ENCODE data around the gene ZNF205.
"Not testable (repeated sequence)": the region's sequence is repeated elsewhere in the genome, so short reads cannot be mapped to it uniquely, and the experiment has no call there.

ZNF205 gene

DNA sequence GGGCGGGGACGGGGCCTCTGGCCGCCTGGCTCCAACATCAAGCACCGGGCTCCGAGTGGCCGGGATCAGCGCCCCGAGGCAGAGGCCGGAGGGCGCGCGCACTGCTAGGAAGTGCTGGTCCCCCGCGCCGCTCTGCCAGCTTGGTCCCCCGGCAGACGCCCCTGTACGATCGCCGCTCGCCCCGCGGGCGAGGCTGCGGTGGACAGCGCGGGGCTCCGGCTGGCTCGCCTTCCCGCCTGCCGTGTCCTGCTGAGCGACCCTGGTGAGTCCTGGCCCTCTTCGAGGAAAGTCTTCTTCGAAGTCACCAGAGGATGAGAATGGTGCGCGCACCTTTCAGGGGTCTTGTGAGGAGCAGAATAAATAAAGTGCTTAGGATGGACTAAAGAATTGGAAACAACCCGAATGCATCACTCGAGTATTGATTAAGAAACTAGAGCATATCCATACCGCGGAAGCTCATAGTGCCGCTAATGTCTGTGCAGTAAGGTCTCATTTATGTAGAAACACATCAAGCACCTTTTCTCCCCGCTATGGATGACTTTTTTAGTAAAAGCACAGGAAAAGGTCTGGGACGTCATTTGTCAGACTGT, 22.8 kb downstream of the ZNF205 start:
- DNase-seq: no peak

DNA sequence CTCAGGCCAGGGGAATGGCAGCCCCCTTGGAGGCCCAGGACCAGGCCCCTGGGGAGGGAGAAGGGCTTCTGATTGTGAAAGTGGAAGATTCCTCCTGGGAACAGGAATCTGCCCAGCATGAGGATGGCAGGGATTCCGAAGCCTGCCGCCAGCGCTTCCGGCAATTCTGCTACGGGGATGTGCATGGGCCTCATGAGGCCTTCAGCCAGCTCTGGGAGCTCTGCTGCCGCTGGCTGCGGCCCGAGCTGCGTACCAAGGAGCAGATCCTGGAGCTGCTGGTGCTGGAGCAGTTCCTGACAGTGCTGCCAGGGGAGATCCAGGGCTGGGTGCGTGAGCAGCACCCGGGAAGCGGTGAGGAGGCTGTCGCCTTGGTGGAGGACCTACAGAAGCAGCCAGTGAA, 24.9 kb downstream of the ZNF205 start:
- DNase-seq: no peak

DNA sequence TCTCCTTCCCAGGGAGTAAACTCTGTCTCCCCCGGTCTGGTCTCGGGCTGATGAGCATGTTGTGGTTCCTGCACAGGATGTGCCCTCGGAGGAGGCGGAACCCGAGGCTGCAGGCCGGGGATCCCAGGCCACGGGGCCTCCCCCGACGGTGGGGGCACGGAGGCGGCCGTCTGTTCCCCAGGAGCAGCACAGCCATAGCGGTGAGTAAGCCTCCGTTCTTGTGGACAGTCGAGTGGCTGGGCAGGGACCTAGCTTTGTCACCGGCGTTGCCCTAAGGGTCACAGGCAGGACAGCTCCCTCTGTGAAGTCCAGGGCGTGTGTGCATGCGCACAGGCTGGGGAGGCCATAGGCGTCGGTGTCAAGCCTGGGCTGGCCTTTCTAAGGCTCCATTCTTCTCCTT, 26.0 kb downstream of the ZNF205 start:
- no peak for DNase-seq

DNA sequence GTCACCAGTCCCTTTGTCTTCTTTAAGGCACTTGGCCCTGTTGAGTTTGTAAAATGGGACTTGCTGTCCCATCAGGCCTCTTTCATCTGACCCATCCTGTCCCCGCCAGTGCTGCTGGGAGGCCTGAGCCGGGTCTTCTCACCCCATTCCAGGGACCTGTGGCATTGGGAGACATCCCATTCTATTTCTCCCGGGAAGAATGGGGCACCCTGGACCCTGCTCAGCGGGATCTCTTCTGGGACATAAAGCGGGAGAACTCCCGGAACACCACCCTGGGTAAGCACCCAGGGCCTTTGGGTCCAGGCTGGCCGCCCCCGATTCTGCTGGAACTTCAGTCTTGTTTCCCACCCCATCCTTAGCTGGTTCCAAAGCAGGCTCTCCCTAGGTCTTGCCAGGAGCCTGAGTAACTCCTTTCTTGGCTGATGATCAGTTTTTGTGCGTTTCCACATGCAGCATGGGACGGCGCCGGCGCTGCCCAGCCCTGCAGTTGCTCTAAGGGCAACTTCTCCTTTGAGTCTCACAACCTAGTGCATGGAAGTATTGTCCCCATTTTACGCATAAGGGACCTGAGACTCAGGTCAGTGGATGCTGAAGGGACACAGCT, 26.5 kb downstream of the ZNF205 start:
- no peak for DNase-seq

DNA sequence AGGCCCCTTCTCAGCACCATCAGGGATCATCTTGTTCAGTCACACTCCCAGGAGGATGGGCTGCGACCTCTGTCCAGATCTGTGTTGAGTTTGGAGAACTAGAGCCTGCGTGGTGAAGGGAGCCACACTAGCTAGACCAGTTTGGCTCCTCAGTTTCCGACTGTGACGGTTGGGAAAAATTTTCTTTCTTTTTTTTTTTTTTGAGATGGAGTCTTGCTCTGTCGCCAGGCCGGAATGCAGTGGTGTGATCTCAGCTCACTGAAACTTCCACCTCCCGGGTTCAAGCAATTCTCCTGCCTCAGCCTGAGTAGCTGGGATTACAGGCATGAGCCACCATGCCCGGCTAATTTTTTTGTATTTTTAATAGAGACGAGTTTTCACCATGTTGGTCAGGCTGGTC, 27.2 kb downstream of the ZNF205 start:
- DNase-seq: not testable (repeated sequence)

DNA sequence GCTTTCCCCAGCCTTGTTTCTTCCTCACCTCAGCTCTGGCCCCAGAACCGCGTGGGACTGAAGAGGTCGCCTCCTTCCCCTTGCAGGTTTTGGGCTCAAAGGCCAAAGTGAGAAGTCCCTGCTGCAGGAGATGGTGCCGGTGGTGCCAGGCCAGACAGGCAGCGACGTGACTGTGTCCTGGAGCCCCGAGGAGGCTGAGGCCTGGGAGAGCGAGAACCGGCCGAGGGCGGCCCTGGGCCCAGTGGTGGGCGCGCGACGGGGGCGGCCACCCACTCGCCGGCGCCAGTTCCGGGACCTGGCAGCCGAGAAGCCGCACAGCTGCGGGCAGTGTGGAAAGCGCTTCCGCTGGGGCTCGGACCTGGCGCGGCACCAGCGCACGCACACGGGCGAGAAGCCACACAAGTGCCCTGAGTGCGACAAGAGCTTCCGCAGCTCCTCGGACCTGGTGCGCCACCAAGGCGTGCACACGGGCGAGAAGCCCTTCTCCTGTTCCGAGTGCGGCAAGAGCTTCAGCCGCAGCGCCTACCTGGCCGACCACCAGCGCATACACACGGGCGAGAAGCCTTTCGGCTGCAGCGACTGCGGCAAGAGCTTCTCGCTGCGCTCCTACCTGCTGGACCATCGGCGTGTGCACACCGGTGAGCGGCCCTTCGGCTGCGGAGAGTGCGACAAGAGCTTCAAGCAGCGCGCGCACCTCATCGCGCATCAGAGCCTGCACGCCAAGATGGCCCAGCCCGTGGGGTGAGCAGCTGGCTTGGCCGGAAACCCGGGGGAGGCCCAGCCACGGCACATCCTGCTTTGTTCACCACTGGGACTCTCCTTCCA, 28.4 kb downstream of the ZNF205 start:
- DNase-seq: no peak

DNA sequence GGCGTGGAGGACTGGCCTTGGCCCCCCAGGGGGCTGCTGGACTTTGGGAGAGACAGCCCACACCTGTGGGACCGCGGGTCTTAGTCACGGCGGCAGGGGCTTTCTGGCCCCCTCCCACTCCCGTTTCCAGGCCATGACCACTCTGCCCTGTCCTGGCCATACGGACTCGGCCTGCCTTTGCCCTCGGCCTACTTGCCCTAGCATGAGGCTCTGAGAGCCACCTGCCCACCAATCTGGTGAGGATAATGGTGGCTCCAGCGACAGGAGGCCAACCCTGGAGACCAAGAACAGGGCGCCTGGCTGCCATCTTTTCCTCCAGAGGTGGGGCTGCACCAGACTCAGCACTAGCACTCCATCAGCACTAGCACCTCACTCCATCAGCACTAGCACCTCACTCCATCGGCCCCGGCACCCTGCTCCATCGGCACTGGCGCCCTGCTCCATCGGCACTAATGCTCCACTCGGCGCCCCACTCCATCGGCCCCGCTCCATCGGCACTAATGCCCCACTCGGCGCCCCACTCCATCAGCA, 29.5 kb downstream of the ZNF205 start:
- DNase-seq: no peak

DNA sequence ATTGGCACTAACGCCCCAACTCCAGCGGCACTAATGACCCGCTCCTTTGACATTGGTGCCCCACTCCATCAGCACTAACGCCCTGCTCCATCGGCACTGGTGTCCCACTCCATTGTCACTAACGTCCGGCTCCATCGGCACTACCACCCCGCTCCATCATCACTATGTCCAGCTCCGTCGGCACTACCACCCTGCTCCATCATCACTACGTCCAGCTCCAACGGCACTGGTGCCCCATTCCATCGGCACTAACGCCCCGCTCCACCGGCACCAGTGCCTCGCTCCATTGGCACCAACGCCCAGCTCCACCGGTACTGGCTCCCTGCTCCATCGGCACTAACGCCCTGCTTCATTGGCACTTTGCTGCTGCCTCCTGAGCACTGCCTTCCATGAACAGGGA, 29.9 kb downstream of the ZNF205 start:
- no peak for DNase-seq

DNA sequence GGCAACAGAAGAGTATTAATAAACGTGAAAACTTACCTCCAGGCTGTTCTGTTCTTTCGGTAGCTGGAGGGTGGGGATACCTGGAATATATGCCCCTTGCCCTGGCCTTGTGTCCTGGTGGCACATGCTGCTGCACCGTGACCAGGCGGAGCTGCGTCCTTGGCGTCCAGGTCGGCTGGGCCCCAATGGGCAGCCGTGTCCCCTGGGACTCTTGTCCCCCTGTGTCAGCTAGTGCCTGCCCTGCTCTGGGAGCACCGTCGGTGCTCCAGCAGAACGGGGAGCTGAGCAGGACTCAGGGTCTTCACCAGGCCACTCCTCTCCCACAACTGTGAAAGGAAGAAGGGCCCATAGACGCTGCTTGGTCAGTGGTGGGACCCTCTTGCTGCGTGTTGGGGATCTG, 30.4 kb downstream of the ZNF205 start:
- no peak for DNase-seq

DNA sequence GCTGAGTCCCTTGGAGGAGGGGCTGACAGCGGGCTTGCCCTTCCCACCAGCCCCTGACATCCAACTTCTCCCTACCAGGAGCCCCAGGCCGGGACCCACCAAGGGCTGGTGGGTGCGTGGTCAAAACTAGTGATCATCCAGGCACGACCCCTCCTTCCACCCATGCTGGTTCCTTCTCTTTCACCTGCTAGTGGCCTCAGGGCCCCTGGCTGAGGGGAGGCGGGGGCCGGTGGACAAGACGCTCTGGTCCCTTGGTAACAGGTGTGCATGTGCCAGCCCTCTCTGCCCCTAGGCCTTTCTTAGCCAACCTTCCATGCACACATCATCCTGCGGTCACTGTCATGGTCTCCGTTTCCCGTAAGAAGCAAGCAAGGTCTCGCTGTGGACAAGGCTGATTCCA, 30.8 kb downstream of the ZNF205 start:
- no peak for DNase-seq

DNA sequence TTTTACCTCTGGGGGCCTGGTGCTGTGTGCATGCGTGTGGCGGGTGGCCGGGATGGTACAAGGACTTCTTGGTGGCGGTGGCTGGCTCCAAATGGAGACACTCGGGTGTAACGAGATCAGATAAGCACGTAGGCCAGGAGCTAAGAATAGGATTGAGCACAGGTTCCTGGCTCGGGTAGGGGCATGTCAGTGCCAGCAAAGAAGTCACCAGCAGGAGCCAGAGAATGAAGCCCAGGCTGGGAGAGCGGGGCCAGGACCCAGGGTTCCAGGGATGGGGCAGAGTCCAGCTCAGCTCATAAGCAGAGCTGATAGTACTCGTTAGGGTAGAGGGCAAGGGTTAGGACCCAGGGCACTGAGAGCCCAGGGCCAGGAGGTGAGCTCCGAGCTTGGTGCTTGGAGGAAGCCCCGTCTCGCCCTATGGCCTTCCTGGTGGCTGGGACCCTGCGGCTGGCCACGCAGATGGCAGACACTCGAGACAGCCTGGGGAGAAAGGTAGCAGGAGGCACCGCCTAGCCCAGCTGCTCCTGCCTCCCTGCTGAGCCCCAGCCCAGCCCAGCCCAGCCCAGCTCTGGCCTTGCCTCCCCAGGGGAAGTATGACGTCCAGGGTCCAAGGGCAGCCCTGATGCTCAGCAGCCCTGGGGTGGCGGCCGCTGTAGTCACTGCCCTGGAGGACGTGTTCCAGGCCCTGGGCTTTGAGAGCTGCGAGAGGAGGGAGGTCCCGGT, 31.4 kb downstream of the ZNF205 start:
- DNase-seq: no peak

DNA sequence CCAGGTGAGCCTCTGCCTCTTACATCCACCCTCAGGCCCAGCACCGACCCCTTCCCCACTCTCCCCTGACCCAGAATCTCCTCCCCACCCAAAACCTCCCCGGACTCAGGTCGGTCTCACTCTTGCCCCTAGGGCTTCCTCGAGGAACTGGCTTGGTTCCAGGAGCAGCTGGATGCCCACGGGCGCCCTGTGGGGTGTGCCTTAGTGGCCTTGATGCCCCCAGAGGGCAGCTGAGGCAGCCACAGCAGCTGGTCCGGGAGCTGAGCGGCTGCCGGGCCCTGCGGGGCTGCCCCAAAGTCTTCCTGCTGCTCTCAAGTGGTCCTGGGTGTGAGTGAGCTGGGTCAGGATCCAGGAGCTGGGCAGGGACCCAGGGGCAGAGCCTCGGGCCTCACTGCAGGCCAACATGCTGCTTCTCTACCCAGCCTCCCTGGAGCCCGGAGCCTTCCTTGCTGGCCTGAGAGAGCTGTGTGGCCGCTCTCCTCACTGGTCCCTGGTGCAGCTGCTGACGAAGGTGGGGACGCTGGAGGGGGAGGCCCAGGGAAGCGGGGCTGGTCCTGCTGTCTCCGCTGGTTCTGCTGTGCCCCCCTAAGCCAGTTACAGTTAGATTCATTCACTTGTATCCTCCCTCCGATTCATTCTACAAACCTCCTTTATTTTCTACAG, 32.1 kb downstream of the ZNF205 start:
- DNase-seq: no peak

DNA sequence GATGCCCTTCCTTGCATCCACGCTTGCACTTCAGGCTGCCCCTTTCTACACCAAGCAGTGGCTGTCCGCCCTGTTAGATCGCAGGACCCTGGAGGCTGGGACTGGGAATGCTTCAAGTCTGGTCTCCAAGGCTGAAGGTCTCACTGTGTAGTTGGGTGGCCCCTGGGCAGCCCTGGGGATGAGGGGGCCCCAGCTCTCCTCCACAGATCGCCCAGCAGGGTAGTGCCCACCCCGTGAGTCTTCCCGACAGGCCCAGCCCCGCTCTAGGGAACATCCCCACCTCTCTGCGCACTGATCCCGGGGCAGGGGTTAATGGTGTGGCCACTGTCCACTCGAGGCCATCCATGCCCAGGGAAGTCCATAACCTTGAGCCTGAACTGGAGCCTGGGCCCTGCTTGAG, 32.8 kb downstream of the ZNF205 start:
- no peak for DNase-seq

DNA sequence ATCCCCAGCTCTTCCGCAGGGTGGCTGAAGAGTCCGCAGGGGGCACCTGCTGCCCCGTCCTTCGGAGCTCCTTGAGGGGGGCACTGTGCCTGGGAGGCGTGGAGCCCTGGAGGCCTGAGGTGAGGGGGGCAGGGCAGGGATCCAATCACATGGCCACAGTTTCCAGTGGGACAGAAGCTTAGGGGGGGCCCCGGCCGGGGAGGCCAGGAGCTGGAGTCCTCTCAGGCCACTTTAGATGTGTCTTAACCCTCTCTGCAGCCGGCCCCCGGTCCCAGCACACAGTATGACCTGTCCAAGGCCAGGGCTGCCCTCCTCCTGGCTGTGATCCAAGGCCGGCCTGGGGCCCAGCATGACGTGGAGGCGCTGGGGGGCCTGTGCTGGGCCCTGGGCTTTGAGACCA, 33.3 kb downstream of the ZNF205 start:
- no peak for DNase-seq

DNA sequence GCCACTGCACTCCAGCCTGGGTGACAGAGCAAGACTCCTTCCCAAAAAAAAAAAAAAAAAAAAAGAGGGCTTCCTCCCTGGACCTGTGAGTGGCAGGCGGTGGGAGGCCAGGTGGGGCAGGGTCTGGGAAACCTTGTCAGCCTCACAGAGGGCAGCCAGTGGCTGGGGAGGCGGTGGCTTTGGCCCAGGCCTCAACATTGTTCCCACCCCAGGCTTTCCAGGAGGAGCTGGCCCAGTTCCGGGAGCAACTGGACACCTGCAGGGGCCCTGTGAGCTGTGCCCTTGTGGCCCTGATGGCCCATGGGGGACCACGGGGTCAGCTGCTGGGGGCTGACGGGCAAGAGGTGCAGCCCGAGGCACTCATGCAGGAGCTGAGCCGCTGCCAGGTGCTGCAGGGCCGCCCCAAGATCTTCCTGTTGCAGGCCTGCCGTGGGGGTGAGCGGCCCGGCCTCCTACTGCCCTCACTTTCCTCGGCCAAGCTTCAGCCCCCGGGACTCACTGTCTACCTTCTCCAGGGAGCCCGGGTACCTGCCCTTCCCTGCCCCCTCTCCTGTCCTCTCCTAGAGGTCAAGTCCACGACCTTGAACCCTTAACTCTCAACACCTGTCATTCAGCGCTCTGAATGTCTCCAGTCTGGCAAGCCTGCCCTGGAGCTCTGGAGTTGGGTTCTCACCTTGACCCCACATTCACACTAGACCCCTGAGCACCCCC, 34.8 kb downstream of the ZNF205 start:
- DNase-seq: no peak

DNA sequence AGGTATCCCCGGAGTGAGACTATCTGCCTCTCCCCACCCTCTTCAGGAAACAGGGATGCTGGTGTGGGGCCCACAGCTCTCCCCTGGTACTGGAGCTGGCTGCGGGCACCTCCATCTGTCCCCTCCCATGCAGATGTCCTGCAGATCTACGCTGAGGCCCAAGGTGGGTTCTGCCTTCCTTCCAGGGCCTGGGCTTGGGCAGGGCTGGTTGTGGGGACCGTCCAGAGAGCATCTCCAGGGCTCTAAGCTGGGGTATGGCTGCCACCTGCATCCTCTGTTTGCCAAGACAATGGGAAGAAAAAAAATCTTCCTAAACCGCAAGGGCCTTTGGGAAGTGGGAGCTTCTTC, 35.3 kb downstream of the ZNF205 start:
- DNase-seq: no peak

DNA sequence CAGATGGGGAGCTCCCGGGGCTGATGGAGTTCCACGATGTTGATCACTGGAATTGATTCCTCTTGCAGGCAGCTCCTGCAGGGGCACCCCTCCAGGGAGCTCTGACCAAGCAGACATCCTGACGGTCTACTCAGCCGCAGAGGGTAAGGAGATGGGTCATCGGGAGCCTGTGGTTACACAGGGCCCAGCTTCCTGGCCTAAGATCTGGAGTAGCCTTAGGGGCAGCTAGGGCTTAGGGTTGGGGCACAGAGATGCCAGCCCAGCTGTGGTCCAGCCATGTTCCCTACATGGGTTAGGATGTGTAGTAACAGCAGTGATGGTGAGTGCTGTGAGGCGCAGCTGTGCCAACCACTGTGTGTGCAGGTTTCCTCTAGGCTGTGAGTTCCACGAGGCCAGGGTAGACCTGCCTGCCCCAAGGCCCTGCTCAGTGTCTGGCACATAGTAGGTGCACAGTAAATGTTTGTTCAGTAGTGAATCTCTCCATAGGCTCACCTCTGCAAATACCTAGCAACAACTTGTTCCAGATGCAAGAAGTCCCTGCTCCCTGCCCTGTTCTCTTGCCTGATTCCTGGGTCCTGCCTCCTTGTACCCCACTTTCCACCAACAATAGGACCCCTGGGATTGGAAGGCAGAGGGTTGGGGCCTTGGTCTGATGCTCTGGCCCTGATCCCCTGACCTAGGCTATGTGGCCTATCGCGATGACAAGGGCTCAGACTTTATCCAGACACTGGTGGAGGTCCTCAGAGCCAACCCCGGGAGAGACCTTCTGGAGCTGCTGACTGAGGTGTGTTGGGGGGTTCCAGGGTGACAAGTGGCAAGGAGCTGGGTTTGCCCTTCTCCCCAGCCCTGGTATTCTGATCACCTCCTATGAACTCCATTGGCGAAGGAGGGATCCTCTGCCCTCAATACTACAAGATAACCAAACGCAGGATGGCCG, 36.1 kb downstream of the ZNF205 start:
- no peak for DNase-seq

DNA sequence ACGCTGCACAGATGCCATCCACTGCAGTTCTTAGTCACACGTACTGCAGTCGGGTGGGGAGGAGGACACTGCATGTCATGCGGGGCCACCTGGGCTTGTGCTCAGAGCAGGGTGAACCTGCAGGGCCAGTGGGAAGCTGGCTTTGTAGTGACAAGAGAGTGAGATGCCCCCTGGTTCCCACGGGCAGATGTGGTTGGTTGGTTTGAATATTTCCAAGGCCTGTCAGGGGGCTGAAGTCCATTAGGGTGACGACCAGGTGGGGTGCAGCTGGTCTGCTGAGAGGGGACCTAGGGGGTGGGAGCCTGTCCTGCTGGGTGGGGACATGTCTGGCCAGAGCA, 36.8 kb downstream of the ZNF205 start:
- DNase-seq: no peak

DNA sequence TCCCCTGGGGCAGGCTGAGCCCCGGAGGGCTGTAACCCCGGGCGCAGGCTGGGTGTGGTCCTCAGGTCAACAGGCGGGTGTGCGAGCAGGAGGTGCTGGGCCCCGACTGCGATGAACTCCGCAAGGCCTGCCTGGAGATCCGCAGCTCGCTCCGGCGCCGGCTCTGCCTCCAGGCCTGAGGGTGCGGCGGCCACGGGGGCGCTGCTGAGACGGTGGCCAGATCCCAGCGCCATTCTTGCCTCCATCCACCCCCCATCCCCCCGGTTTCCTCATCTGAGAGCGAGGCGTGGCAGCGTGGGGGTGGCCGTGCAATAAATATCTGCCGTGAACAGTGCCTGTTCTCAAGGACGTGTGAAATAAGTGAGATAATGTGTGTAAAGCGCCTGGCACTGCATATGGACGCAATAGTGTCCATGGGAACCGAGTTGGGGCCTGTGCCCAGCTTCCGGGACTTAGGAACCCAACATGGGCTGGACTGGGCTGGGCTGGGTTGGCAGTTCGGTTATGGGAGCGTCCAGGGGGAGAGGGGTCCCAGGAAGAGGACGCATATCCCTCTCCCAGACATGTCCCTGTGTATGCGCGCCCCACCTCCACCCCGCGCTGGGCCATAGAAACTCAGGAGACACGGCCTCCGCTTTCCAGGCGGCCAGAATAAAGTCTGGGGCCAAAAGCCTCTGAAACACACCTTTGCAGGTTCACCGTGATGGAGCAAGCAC, 37.4 kb downstream of the ZNF205 start:
- peak; percentile 25 for DNase-seq

DNA sequence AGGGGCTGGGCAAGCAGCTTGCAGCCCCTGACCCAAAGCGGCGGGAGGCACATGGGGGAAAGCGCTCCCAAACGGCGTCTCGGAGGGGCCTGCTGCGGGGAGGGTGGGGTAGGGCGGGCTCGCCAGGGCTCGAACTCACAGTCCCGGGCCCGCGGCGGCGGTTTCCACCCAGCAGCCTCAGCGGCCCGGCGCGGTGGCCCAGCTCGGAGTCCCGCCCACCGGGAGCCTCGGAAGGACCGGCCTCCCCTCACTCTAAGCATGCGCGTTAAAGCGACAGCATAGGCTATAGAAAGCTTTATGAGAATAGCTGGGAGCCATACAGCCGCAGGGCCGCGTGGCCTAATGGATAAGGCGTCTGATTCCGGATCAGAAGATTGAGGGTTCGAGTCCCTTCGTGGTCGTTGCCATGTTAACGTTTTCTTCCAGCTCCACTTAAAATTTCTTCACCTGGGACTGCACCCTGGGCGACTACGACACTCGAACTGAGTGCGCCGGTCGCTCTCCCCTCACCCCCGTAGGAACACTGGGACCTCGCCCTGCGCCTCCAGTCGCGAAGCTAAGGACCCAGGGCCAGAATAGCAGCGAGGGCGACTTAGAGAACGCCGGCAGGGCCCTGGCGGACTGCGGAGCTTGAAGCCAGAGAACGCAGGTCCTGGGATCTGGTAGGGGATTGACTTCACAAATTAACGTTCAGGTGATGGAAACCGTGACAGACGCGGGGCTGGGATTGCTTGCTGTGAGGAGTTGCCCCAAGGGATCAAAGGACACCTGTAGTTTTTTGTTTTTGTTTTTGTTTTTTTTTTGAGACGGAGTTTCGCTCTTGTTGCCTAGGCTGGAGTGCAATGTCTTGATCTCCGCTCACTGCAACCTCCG, 38.2 kb downstream of the ZNF205 start:
- peak; percentile 92 for DNase-seq

All from SHP77 treated with DMSO at 0.1 percent for 48 hours (cell line).